Cardiac fibroblast (primary cell): ENCODE data around the gene BSN.

Source experiments
- DNase-seq, 2 donors: peaks; one replicate each; pipeline versions ENCODE4 v3.0.0 to v3.0.0-alpha.2; 2010; ENCODE audit warnings: low read depth in 2 of 2
- H3K4me3 ChIP-seq, 2 donors: replicated peaks in 1 of 2; 1 replicate in 1 of 2; 2 replicates in 1 of 2; pipeline ENCODE4 v1.5.1; 2011; ENCODE audit warnings: low read depth in 2 of 2, low read length in 2 of 2, mild to moderate bottlenecking in 2 of 2, moderate library complexity in 1 of 2
- CTCF ChIP-seq: IDR thresholded peaks from one replicate; pipeline ENCODE4 v1.5.1; 2011; ENCODE audit warnings: low read depth, mild to moderate bottlenecking, low read length, inconsistent platforms

Gene BSN

DNA sequence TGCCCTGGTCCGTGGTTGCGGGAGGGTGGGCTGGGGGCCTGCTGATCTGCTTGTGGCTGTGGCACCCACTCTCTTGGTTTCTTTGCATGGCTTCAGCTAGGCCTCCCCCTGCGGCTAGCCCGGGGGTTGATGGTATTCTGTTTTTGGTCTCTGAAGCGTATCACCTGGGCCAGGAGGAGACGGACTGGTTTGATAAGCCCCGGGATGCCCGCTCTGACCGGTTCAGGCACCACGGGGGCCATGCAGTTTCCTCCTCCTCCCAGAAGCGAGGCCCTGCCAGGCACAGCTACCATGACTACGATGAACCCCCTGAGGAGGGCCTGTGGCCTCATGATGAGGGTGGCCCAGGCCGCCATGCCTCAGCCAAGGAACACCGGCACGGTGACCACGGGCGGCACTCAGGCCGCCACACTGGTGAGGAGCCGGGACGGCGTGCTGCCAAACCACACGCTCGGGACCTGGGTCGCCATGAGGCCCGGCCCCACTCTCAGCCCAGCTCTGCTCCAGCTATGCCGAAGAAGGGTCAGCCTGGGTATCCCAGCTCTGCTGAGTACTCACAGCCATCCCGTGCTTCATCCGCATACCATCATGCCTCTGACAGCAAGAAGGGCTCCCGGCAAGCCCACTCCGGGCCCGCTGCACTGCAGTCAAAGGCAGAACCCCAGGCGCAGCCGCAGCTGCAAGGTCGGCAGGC lies 108.6 kb downstream of the BSN start:
- no peak for DNase-seq
- H3K4me3 ChIP-seq: no peak overlapping the region
- no peak for TF ChIP-seq CTCF

DNA sequence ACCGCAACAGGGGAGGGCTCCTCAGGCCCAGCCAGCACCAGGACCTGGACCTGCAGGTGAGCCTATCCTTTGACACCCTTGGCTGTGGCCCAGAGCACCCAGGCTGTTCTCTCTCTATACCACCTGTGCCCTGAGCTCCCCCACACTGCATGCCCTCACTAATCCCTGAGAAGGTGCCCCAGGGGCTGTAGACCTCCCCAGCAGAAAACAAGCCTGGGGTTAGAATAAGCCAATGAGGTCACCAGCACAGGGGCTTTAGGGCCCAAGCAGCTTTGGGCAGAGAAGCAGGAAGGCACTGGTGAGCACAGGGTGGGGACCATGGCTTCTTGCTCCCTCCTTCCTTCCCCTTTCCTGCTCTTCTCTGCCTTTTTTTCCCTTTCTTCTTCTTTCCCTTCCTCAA lies 109.6 kb downstream of the BSN start:
- DNase-seq: no peak
- H3K4me3 ChIP-seq: no peak overlapping the region
- no peak for TF ChIP-seq CTCF

DNA sequence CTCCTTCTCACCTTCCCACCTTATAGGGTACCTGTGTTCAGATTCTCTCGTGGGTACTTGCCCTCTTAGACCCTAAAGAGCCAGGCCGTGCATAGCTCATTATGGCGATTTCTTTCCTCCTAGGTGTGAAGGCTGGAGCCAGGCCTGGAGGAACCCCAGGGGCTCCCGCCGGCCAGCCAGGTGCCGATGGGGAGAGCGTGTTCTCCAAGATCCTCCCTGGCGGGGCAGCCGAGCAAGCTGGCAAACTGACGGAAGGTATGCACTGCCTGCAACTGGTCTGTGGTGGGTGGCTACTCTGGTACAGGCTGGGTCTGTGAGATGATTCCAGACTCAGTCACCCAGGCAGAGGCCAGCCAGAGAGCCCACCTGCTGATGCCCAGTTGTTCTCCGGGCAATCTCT lies 110.0 kb downstream of the BSN start:
- H3K4me3 ChIP-seq: no peak overlapping the region
- TF ChIP-seq CTCF: no peak
- no peak for DNase-seq

DNA sequence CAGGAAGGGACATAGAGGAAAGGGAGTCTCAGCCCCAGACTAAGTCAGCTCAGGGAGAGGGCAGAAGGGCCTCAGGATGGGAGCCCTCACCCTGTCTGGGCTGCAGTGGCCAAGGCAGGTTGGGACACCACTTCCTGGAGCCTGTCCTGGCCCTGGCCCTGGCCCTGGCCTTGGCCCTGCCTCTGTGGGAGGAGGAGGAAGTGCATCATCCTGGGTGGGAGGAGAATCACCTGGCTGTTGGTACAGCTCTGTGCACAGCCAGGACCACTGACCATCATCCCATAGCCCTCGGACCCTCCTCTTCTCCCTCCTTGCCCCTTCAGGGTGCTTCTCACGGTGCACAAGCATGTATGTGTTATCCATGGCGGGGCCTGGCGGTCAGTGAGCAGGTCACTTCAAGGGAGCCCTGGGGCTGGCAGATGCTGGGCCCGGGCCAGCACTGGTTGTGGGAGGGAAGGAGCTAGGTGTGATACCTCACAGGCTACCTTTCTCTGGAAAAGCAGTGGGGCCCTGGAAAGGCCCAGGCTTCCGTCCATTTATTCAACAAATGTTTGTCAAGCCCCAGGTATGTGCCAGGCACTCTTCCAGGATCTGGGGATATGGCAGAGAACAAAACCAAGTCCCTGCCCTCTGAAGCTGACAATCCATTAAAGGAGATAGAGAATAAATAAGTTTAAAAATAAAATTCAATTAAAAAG lies 111.7 kb downstream of the BSN start:
- TF ChIP-seq CTCF: no peak
- no peak overlapping the region for H3K4me3 ChIP-seq
- DNase-seq: no peak

GRCh38 chr3:49666592-49666991 lies 112.3 kb downstream of the BSN start:
- no peak overlapping the region for H3K4me3 ChIP-seq
- DNase-seq: peak in 1 of 2 donors; percentile 34
- TF ChIP-seq CTCF: no peak

DNA sequence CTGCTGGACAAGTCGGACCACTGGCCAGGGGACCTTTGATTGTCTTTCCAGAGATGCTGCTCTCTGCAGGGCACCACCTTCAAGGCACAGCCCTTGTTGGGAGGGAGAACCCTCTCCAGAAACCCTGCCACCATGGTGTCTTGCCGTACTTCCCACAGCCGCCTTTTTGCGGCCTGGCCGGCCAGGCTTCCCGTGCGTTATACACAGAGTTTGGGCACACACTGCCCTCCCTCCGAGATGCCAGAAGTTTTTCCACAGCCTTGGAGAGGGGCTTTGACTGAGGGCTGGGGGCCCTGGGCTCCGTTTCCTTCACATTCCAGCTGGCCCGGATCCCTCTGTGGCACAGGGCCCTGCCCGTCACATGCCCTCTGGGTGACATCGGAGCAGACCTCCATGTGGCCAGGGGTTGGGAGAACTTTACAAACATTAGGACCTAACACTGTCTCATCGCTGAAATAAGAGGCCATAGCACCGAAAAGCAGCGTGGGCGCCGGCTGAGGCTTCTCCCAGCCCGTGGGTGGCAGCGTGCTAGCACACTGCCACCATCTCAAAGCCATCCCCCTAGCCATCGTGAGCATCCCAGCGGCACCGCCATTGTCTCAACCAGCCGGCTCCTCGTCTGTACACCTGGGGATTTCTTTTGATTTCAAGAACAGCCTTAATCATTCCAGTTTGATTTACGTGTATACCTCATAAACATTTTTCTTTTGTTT lies 113.6 kb downstream of the BSN start:
- no peak overlapping the region for H3K4me3 ChIP-seq
- TF ChIP-seq CTCF: no peak
- no peak for DNase-seq
